Fibroblast of skin of left biceps (primary cell): Measurements from ENCODE around the gene PUSL1.

Experiments used
- DNase-seq, 2 experiments: peaks; one replicate each; pipeline ENCODE4 v3.0.0-alpha.2; 2013; ENCODE audit warnings: low read depth in 2 of 2

Gene PUSL1

GRCh38 chr1:1340791-1341548 is 32.6 kb downstream of the PUSL1 start:
- no peak for DNase-seq

- DNase-seq, result no peak
Observed at GRCh38 chr1:1341549-1342021, 33.2 kb downstream of the PUSL1 start.

- no peak for DNase-seq
Observed at GRCh38 chr1:1342061-1342562, 33.7 kb downstream of the PUSL1 start.

GRCh38 chr1:1342584-1343115 is 34.3 kb downstream of the PUSL1 start:
- no peak for DNase-seq

- no peak for DNase-seq
Observed at GRCh38 chr1:1343811-1344421, 35.5 kb downstream of the PUSL1 start.

GRCh38 chr1:1344655-1345361 is 36.4 kb downstream of the PUSL1 start:
- no peak for DNase-seq

GRCh38 chr1:1345384-1345783 is 37.0 kb downstream of the PUSL1 start:
- DNase-seq, result no peak

GRCh38 chr1:1345860-1346500 is 37.6 kb downstream of the PUSL1 start:
- no peak for DNase-seq

GRCh38 chr1:1346501-1346890 is 38.1 kb downstream of the PUSL1 start:
- DNase-seq, result no peak

GRCh38 chr1:1347026-1347595 is 38.7 kb downstream of the PUSL1 start:
- no peak for DNase-seq

- no peak for DNase-seq
Observed at GRCh38 chr1:1347663-1348419, 39.4 kb downstream of the PUSL1 start.

- DNase-seq, result no peak
Observed at GRCh38 chr1:1348420-1349255, 40.2 kb downstream of the PUSL1 start.

- peak; percentile 28 to 31 for DNase-seq
Observed at GRCh38 chr1:1349256-1350012, 41.0 kb downstream of the PUSL1 start, which contains the start of gene DVL1. Gene DVL1 (minus strand): TSS chr1:1349418. CDS start chr1:1349065, 353 bp downstream.

GRCh38 chr1:1351511-1352427 is 43.4 kb downstream of the PUSL1 start:
- no peak for DNase-seq

GRCh38 chr1:1352786-1353388 is 44.5 kb downstream of the PUSL1 start:
- no peak for DNase-seq

- no peak for DNase-seq
Observed at GRCh38 chr1:1353389-1354151, 45.2 kb downstream of the PUSL1 start.
